ENCODE measurements around the gene RBM38.

DNA sequence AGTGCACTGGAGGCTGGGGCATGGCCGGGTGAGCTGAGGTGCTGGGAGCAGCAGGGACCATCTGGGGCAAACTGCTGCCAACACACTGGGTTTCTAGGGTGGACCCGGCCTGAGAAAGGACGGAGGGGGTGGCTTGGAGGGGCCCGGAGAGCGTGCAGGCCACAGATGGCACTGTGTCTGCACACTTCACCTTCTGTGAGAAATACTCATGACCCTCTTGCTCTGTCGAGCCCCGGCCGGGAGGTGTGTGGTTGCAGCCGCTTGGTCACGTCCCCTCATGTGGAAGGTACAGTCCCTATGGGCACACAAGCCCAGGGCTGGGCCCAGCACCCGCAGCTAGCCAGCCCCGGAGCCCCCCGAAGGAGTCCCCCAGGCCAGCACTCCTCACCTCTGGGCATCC is 59.7 kb downstream of the RBM38 start:
- TF ChIP-seq, protein P1, sequence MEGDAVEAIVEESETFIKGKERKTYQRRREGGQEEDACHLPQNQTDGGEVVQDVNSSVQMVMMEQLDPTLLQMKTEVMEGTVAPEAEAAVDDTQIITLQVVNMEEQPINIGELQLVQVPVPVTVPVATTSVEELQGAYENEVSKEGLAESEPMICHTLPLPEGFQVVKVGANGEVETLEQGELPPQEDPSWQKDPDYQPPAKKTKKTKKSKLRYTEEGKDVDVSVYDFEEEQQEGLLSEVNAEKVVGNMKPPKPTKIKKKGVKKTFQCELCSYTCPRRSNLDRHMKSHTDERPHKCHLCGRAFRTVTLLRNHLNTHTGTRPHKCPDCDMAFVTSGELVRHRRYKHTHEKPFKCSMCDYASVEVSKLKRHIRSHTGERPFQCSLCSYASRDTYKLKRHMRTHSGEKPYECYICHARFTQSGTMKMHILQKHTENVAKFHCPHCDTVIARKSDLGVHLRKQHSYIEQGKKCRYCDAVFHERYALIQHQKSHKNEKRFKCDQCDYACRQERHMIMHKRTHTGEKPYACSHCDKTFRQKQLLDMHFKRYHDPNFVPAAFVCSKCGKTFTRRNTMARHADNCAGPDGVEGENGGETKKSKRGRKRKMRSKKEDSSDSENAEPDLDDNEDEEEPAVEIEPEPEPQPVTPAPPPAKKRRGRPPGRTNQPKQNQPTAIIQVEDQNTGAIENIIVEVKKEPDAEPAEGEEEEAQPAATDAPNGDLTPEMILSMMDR (IDR thresholded peaks at IDR 0.05) = no peak
- no peak for TF ChIP-seq POLR2A (IDR thresholded peaks at IDR 0.05)

All from thyroid gland (tissue), 4 donors.